ENCODE measurements around the gene B3GALT5.

The B3GALT5 gene

DNA sequence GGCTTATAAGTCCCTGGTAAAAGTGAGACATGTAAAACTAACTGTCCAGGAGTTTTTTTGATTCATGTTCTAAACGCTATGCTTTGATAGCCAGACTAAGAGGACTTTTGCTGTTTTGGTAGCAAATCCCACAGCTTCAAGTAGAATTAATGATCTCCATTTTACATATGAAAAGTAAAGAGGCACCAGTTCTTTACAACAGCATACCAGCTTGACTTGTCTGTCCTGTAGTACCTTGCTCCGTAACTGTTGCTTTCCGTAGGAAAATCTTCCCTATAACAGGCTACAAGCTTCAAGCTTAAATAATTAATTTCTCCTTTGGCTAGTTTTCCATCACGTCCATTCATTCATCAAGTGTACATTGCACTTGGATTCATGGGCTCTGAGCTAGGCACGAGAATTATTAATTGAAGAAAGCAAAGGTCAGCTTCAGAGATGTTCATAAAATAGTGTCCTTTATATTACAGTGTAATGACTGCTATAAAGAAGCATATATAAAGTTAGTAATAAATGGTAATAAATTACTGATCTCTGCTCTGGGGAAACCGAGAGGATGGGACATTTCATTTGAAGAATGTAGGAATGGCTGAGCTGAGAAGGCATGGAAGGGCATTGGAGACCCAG lies 29.2 kb downstream of the B3GALT5 start:
- no peak overlapping the region for H3K4me3 ChIP-seq (ENCODE audit: low read depth, low read length)
- TF ChIP-seq, protein P1, sequence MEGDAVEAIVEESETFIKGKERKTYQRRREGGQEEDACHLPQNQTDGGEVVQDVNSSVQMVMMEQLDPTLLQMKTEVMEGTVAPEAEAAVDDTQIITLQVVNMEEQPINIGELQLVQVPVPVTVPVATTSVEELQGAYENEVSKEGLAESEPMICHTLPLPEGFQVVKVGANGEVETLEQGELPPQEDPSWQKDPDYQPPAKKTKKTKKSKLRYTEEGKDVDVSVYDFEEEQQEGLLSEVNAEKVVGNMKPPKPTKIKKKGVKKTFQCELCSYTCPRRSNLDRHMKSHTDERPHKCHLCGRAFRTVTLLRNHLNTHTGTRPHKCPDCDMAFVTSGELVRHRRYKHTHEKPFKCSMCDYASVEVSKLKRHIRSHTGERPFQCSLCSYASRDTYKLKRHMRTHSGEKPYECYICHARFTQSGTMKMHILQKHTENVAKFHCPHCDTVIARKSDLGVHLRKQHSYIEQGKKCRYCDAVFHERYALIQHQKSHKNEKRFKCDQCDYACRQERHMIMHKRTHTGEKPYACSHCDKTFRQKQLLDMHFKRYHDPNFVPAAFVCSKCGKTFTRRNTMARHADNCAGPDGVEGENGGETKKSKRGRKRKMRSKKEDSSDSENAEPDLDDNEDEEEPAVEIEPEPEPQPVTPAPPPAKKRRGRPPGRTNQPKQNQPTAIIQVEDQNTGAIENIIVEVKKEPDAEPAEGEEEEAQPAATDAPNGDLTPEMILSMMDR (IDR thresholded peaks at IDR 0.05; ENCODE audit: control insufficient read depth, extremely low read depth, insufficient read depth): no peak
- DNase-seq (ENCODE audit: low read depth): no peak

- no peak overlapping the region for H3K4me3 ChIP-seq (ENCODE audit: low read depth, low read length)
- TF ChIP-seq, protein P1 (IDR thresholded peaks at IDR 0.05; ENCODE audit: control insufficient read depth, extremely low read depth, insufficient read depth): no peak
- no peak for DNase-seq (ENCODE audit: low read depth)
These were observed 31.4 kb downstream of the B3GALT5 start for GRCh38 chr21:39644062-39644560.

GRCh38 chr21:39645331-39645730 lies 32.6 kb downstream of the B3GALT5 start:
- TF ChIP-seq, protein P1 (IDR thresholded peaks at IDR 0.05; ENCODE audit: control insufficient read depth, extremely low read depth, insufficient read depth): no peak
- no peak for DNase-seq (ENCODE audit: low read depth)
- H3K4me3 ChIP-seq (ENCODE audit: low read depth, low read length): no peak overlapping the region

GRCh38 chr21:39647476-39647875 lies 34.7 kb downstream of the B3GALT5 start:
- H3K4me3 ChIP-seq (ENCODE audit: low read depth, low read length): no peak overlapping the region
- no peak for DNase-seq (ENCODE audit: low read depth)
- TF ChIP-seq, protein P1 (IDR thresholded peaks at IDR 0.05; ENCODE audit: control insufficient read depth, extremely low read depth, insufficient read depth): no peak

GRCh38 chr21:39648879-39649278 lies 36.1 kb downstream of the B3GALT5 start:
- TF ChIP-seq, protein P1 (IDR thresholded peaks at IDR 0.05; ENCODE audit: control insufficient read depth, extremely low read depth, insufficient read depth): no peak

GRCh38 chr21:39649526-39649925 lies 36.8 kb downstream of the B3GALT5 start:
- no peak overlapping the region for H3K4me3 ChIP-seq (ENCODE audit: low read depth, low read length)
- TF ChIP-seq, protein P1 (IDR thresholded peaks at IDR 0.05; ENCODE audit: control insufficient read depth, extremely low read depth, insufficient read depth): no peak
- DNase-seq (ENCODE audit: low read depth): no peak

More at GRCh38 chr21:39648879-39649278, 36.1 kb downstream of the B3GALT5 start:
- DNase-seq (ENCODE audit: low read depth): no peak
- no peak overlapping the region for H3K4me3 ChIP-seq (ENCODE audit: low read depth, low read length)

DNA sequence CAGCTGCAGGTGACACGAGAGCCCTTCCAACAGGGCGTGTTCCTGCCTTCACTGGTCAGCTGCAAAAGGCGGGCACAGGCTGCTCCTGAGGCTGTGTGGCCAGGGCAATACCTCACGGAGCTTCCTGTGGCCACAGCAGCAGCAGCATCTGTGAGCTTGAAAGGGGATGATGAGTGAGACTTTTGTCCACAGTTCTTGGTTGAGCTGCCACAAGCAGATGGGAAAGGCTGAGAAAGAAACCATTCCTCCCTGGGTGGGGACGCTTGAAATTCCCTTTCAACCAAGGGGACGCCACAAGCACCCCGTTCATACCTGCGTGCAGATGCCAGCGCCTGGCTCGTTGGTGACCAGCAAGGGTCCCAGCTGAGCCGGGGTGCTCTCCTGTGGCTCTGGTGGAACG lies 37.6 kb downstream of the B3GALT5 start:
- TF ChIP-seq, protein P1 (IDR thresholded peaks at IDR 0.05; ENCODE audit: control insufficient read depth, extremely low read depth, insufficient read depth): no peak
- DNase-seq (ENCODE audit: low read depth): no peak
- H3K4me3 ChIP-seq (ENCODE audit: low read depth, low read length): no peak overlapping the region
